CD14-positive monocyte (primary cell): ENCODE results near the gene DHX38. TPM values are rescaled to one million over a fixed set of nuclear protein-coding genes. Genes with fewer than 3 reads are reported as not detected.

Experiments used
- DNase-seq, 3 donors: peaks; one replicate each; pipeline ENCODE4 v3.0.0-alpha.2; 2011 to 2022
- H2AFZ ChIP-seq: 2 replicates; pipeline ENCODE4 v1.6.0; 2012; ENCODE audit warnings: mild to moderate bottlenecking, low read depth, low read length, inconsistent platforms; ENCODE audit not compliant: insufficient read depth, poor library complexity, severe bottlenecking
- H3K27ac ChIP-seq, 2 donors: 1 replicate in 1 of 2; 2 replicates in 1 of 2; pipeline ENCODE4 v1.5.1; 2012 to 2013; ENCODE audit warnings: low read length in 2 of 2, control low read depth in 1 of 2, inconsistent platforms in 1 of 2, low read depth in 1 of 2, mild to moderate bottlenecking in 1 of 2
- H3K27me3 ChIP-seq, 2 donors: one replicate each; pipeline versions ENCODE4 v1.6.0 to v1.6.1; 2011 to 2013; ENCODE audit warnings: low read length in 2 of 2; ENCODE audit not compliant: control insufficient read depth in 2 of 2, insufficient read depth in 2 of 2
- H3K36me3 ChIP-seq, 2 donors: replicated peaks in 1 of 2; 1 replicate in 1 of 2; 2 replicates in 1 of 2; pipeline versions ENCODE4 v1.5.1 to v1.6.1; 2012 to 2013; ENCODE audit warnings: low read length in 2 of 2, control low read depth in 1 of 2, inconsistent platforms in 1 of 2, mild to moderate bottlenecking in 1 of 2; ENCODE audit not compliant: insufficient read depth in 2 of 2, control insufficient read depth in 1 of 2
- H3K4me1 ChIP-seq, 2 donors: 1 replicate in 1 of 2; 2 replicates in 1 of 2; pipeline versions ENCODE4 v1.5.1 to v1.6.1; 2012 to 2013; ENCODE audit warnings: low read length in 2 of 2, control low read depth in 1 of 2, inconsistent platforms in 1 of 2, mild to moderate bottlenecking in 1 of 2, moderate library complexity in 1 of 2; ENCODE audit not compliant: insufficient read depth in 2 of 2, control insufficient read depth in 1 of 2
- H3K4me2 ChIP-seq: replicated peaks from 2 replicates; pipeline ENCODE3; 2012; ENCODE audit warnings: low read length, moderate library complexity, mild to moderate bottlenecking; ENCODE audit not compliant: poor library complexity, severe bottlenecking; ENCODE audit errors: extremely low read depth
- H3K4me3 ChIP-seq, 3 experiments: fragments of 200-600 bp in 1 of 3; sonication (generic) in 1 of 3; replicated peaks in 1 of 3; 1 replicate in 2 of 3; 2 replicates in 1 of 3; pipeline ENCODE4 v1.5.1; 2011 to 2013; ENCODE audit warnings: low read length in 3 of 3, mild to moderate bottlenecking in 3 of 3, control low read depth in 2 of 3, low read depth in 2 of 3, inconsistent platforms in 1 of 3, moderate library complexity in 1 of 3
- H3K79me2 ChIP-seq: 2 replicates; pipeline ENCODE4 v1.6.0; 2012; ENCODE audit warnings: mild to moderate bottlenecking, control low read depth, inconsistent platforms, low read length, moderate library complexity; ENCODE audit not compliant: insufficient read depth
- H3K9ac ChIP-seq: 2 replicates; pipeline ENCODE4 v1.6.0; 2017; ENCODE audit warnings: low read length, mild to moderate bottlenecking; ENCODE audit not compliant: insufficient read depth, poor library complexity, severe bottlenecking
- H3K9me3 ChIP-seq, 2 donors: replicated peaks in 1 of 2; 1 replicate in 1 of 2; 2 replicates in 1 of 2; pipeline versions ENCODE4 v1.5.1 to v1.6.1; 2012 to 2013; ENCODE audit warnings: low read length in 2 of 2, control low read depth in 1 of 2; ENCODE audit not compliant: control insufficient read depth in 1 of 2, insufficient read depth in 1 of 2
- H4K20me1 ChIP-seq: 2 replicates; pipeline ENCODE4 v1.6.0; 2012; ENCODE audit warnings: mild to moderate bottlenecking, low read length, control low read depth, moderate library complexity; ENCODE audit not compliant: insufficient read depth
- H3K27ac Mint-ChIP-seq, 7 donors: one replicate each; pipeline ENCODE4 v1.8.0; 2020; ENCODE audit warnings: mild to moderate bottlenecking in 7 of 7, mixed read lengths in 7 of 7, moderate library complexity in 6 of 7, inconsistent platforms in 2 of 7
- H3K27me3 Mint-ChIP-seq, 3 donors: one replicate each; pipeline ENCODE4 v1.8.0; 2021 to 2022; ENCODE audit warnings: low read depth in 3 of 3, mild to moderate bottlenecking in 3 of 3, mixed read lengths in 3 of 3, moderate library complexity in 3 of 3, inconsistent platforms in 1 of 3
- H3K36me3 Mint-ChIP-seq, 2 donors: one replicate each; pipeline ENCODE4 v1.8.0; 2020; ENCODE audit warnings: mixed read lengths in 2 of 2, inconsistent platforms in 1 of 2, mild to moderate bottlenecking in 1 of 2
- H3K4me1 Mint-ChIP-seq: one replicate; pipeline ENCODE4 v1.8.0; 2020; ENCODE audit warnings: mild to moderate bottlenecking, mixed read lengths
- H3K4me3 Mint-ChIP-seq, 2 donors: one replicate each; pipeline ENCODE4 v1.8.0; 2020; ENCODE audit warnings: mild to moderate bottlenecking in 2 of 2, mixed read lengths in 2 of 2, moderate library complexity in 1 of 2
- H3K9me3 Mint-ChIP-seq, 7 donors: one replicate each; pipeline ENCODE4 v1.8.0; 2020 to 2022; ENCODE audit warnings: mixed read lengths in 7 of 7, mild to moderate bottlenecking in 6 of 7, moderate library complexity in 6 of 7, inconsistent platforms in 2 of 7
- CTCF ChIP-seq: fragments of 200-600 bp; IDR thresholded peaks from one replicate; pipeline ENCODE4 v1.8.0; 2022; ENCODE audit warnings: antibody characterized with exemption, mild to moderate bottlenecking
- WGBS: methylation state at CpG from one replicate; pipeline ENCODE4 v1.1.5; 2013; ENCODE audit warnings: missing lambda C conversion rate; ENCODE audit not compliant: insufficient coverage; 5-methylcytosine and 5-hydroxymethylcytosine counted together
- intact Hi-C, 2 donors: fragments of 100-400 bp; cut with micrococcal nuclease; formaldehyde crosslinking; loops; one replicate each; pipeline versions ENCODE4 v1.15.0 to v1.15.1; 2023
- polyA plus RNA-seq, 3 donors: library from polyadenylated mRNA; depleted of rRNA in 1 of 3; unstranded in 2 of 3; stranded (reverse) in 1 of 3; fragments of 300-500 nt in 2 of 3; fragments of >200 nt in 1 of 3; fragmentation: Illumina TruSeq in 2 of 3; gene quantifications; 1 replicate in 2 of 3; 2 replicates in 1 of 3; pipeline ENCODE4 v1.2.3, GENCODE V29; 2012 to 2021

The DHX38 gene
- polyA plus RNA-seq, 3 donors: 9.1 to 91.5 (median 19.2) TPM

GRCh38 chr16:72109966-72110530 lies 16.4 kb downstream of the DHX38 start:
- WGBS: 96% methylated on average over 10 of the region's 12 CpGs
- no peak overlapping the region for H3K9ac ChIP-seq
- no peaks in the 10 kb centered on the region for H3K79me2 ChIP-seq
- intact Hi-C loops: no loop called here
- H3K4me1 Mint-ChIP-seq: no peaks in the 10 kb centered on the region
- no peak overlapping the region for H2AFZ ChIP-seq
- no peaks in the 10 kb centered on the region for H3K4me1 ChIP-seq
- no peak overlapping the region for H3K4me3 ChIP-seq
- no peak for TF ChIP-seq CTCF
- H3K36me3 ChIP-seq: peaks cover 84 to 88% of the 10 kb centered on the region in 2 donors
- H3K9me3 Mint-ChIP-seq: peaks cover 0 to 2% (median 0%) of the 10 kb centered on the region in 7 donors
- no peak overlapping the region for H3K4me3 Mint-ChIP-seq
- H3K27ac ChIP-seq: no peak overlapping the region
- no peaks in the 10 kb centered on the region for H3K27me3 ChIP-seq
- H3K27me3 Mint-ChIP-seq: no peaks in the 10 kb centered on the region
- DNase-seq: no peak
- H3K27ac Mint-ChIP-seq: no peak overlapping the region
- no peaks in the 10 kb centered on the region for H3K9me3 ChIP-seq
- H4K20me1 ChIP-seq: no peaks in the 10 kb centered on the region
- H3K36me3 Mint-ChIP-seq: peaks cover 90 to 93% of the 10 kb centered on the region in 2 donors
- H3K4me2 ChIP-seq: no peak overlapping the region

GRCh38 chr16:72110662-72111615 lies 17.3 kb downstream of the DHX38 start:
- TF ChIP-seq CTCF: no peak
- Histone ChIP-seq H3K4me3 (no peak overlapping the region), H3K36me3 (peaks cover 75 to 79% of the 10 kb centered on the region in 2 donors), H2AFZ (no peak overlapping the region), H3K4me1 (no peaks in the 10 kb centered on the region), H3K9me3 (no peaks in the 10 kb centered on the region), H4K20me1 (no peaks in the 10 kb centered on the region), H3K79me2 (no peaks in the 10 kb centered on the region), H3K27me3 (no peaks in the 10 kb centered on the region), H3K27ac (no peak overlapping the region), H3K4me2 (no peak overlapping the region), H3K9ac (no peak overlapping the region)
- no peaks in the 10 kb centered on the region for H3K4me1 Mint-ChIP-seq
- intact Hi-C loops: no loop called here
- no peak overlapping the region for H3K4me3 Mint-ChIP-seq
- 99% methylated on average over 22 of the region's 23 CpGs for WGBS
- H3K36me3 Mint-ChIP-seq: peaks cover 83 to 84% of the 10 kb centered on the region in 2 donors
- no peak for DNase-seq
- peaks cover 0 to 5% (median 1%) of the 10 kb centered on the region in 7 donors for H3K9me3 Mint-ChIP-seq
- no peaks in the 10 kb centered on the region for H3K27me3 Mint-ChIP-seq
- peak overlapping the region in 3 of 7 donors; percentile 0 to 64 (median 5) for H3K27ac Mint-ChIP-seq
